Vagina (tissue), 2 donors: ENCODE data around the gene HELQ. TPM values are rescaled to one million over a fixed set of nuclear protein-coding genes. Genes with fewer than 3 reads are reported as not detected.
A peak's percentile ranks its signal among the peaks of the same experiment; 100 is the strongest.

ENCODE experiments used
- DNase-seq, 2 donors: peaks; one replicate each; pipeline ENCODE4 v3.0.0-alpha.2; 2017; ENCODE audit errors: extremely low spot score in 2 of 2
- H3K27ac ChIP-seq: fragments of 200-600 bp; sonication (generic); one replicate; pipeline ENCODE4 v1.5.1; 2019
- H3K27me3 ChIP-seq: fragments of 200-600 bp; sonication (generic); one replicate; pipeline ENCODE4 v1.5.1; 2019
- H3K36me3 ChIP-seq, 2 donors: fragments of 200-600 bp; sonication (generic); one replicate each; pipeline ENCODE4 v1.5.1; 2017 to 2019
- H3K4me1 ChIP-seq: fragments of 200-600 bp; sonication (generic); one replicate; pipeline ENCODE4 v1.5.1; 2019
- H3K4me3 ChIP-seq, 2 donors: fragments of 200-600 bp; sonication (generic); 1 replicate in 1 of 2; 2 replicates in 1 of 2; pipeline ENCODE4 v1.5.1; 2016 to 2019
- H3K9me3 ChIP-seq: fragments of 200-600 bp; sonication (generic); one replicate; pipeline ENCODE4 v1.5.1; 2019
- CTCF ChIP-seq, 3 experiments: fragments of 450-650 bp in 2 of 3; fragments of 200-600 bp in 1 of 3; sonication (generic) in 1 of 3; IDR thresholded peaks; one replicate each; pipeline ENCODE4 v1.5.1; 2017 to 2019; ENCODE audit warnings: antibody characterized with exemption in 3 of 3, mild to moderate bottlenecking in 2 of 3, moderate library complexity in 2 of 3
- POLR2A ChIP-seq, 2 donors: fragments of 450-650 bp; IDR thresholded peaks; one replicate each; pipeline ENCODE4 v1.6.1; 2017; ENCODE audit warnings: antibody characterized with exemption in 2 of 2, mild to moderate bottlenecking in 2 of 2, moderate library complexity in 2 of 2
- POLR2AphosphoS5 ChIP-seq, 2 donors: sonication (generic); formaldehyde crosslinking; IDR thresholded peaks; one replicate each; pipeline ENCODE4 v1.9.0; 2017; ENCODE audit warnings: antibody characterized with exemption in 2 of 2, mild to moderate bottlenecking in 2 of 2, low read depth in 1 of 2; ENCODE audit not compliant: insufficient read depth in 1 of 2
- intact Hi-C: fragments of 100-400 bp; cut with DNase I; formaldehyde crosslinking; loops from one replicate; pipeline ENCODE4 v1.15.1; 2023
- total RNA-seq: library from RNA; depleted of rRNA; stranded (reverse); fragments of >200 nt; gene quantifications from one replicate; pipeline ENCODE4 v1.2.3, GENCODE V29; 2016

The HELQ gene
- total RNA-seq, 1 donor from 2014 or later = 14.2 TPM

GRCh38 chr4:83387476-83388312, 67.9 kb downstream of the HELQ start:
- peak in 1 of 2 donors; percentile 34 for DNase-seq
- Histone ChIP-seq H3K36me3 (no peaks in the 10 kb centered on the region), H3K4me1 (no peaks in the 10 kb centered on the region), H3K27ac (no peak overlapping the region), H3K4me3 (no peak overlapping the region), H3K9me3 (no peaks in the 10 kb centered on the region), H3K27me3 (no peaks in the 10 kb centered on the region)
- intact Hi-C loops = no loop called here
- TF ChIP-seq POLR2A (IDR thresholded peaks at IDR 0.05) = no peak
- TF ChIP-seq CTCF (IDR thresholded peaks at IDR 0.05) = no peak
- no peak for TF ChIP-seq POLR2AphosphoS5 (IDR thresholded peaks at IDR 0.05; ENCODE audit: insufficient read depth in 1 of 2, low read depth in 1 of 2)

GRCh38 chr4:83387012-83387411, 68.6 kb downstream of the HELQ start:
- intact Hi-C loops = no loop called here
- no peaks in the 10 kb centered on the region for H3K4me1 ChIP-seq
- no peaks in the 10 kb centered on the region for H3K36me3 ChIP-seq
- H3K27me3 ChIP-seq = no peaks in the 10 kb centered on the region
- no peaks in the 10 kb centered on the region for H3K9me3 ChIP-seq
- DNase-seq = no peak
- TF ChIP-seq CTCF (IDR thresholded peaks at IDR 0.05) = no peak
- no peak for TF ChIP-seq POLR2AphosphoS5 (IDR thresholded peaks at IDR 0.05; ENCODE audit: insufficient read depth in 1 of 2, low read depth in 1 of 2)
- no peak for TF ChIP-seq POLR2A (IDR thresholded peaks at IDR 0.05)
- no peak overlapping the region for H3K27ac ChIP-seq
- H3K4me3 ChIP-seq = no peak overlapping the region

- Histone ChIP-seq H3K36me3 (no peaks in the 10 kb centered on the region), H3K27me3 (no peaks in the 10 kb centered on the region), H3K4me1 (no peaks in the 10 kb centered on the region), H3K9me3 (no peaks in the 10 kb centered on the region), H3K27ac (no peak overlapping the region), H3K4me3 (no peak overlapping the region)
- peak in 1 of 2 donors; percentile 2 for DNase-seq
- no peak for TF ChIP-seq CTCF (IDR thresholded peaks at IDR 0.05)
- no peak for TF ChIP-seq POLR2A (IDR thresholded peaks at IDR 0.05)
- no peak for TF ChIP-seq POLR2AphosphoS5 (IDR thresholded peaks at IDR 0.05; ENCODE audit: insufficient read depth in 1 of 2, low read depth in 1 of 2)
- intact Hi-C loops = no loop called here
Observed at GRCh38 chr4:83382850-83383249, 72.8 kb downstream of the HELQ start.

GRCh38 chr4:83381173-83381572, 74.5 kb downstream of the HELQ start:
- no peaks in the 10 kb centered on the region for H3K4me1 ChIP-seq
- H3K27me3 ChIP-seq = no peaks in the 10 kb centered on the region
- no peak overlapping the region for H3K27ac ChIP-seq
- intact Hi-C loops = no loop called here
- no peaks in the 10 kb centered on the region for H3K9me3 ChIP-seq
- no peaks in the 10 kb centered on the region for H3K36me3 ChIP-seq
- DNase-seq = peak in 1 of 2 donors; percentile 52
- no peak overlapping the region for H3K4me3 ChIP-seq
- TF ChIP-seq POLR2A (IDR thresholded peaks at IDR 0.05) (no peak), CTCF (IDR thresholded peaks at IDR 0.05) (no peak), POLR2AphosphoS5 (IDR thresholded peaks at IDR 0.05; ENCODE audit: insufficient read depth in 1 of 2, low read depth in 1 of 2) (no peak)

GRCh38 chr4:83378419-83378818, 77.2 kb downstream of the HELQ start:
- Histone ChIP-seq H3K36me3 (no peaks in the 10 kb centered on the region), H3K27me3 (no peaks in the 10 kb centered on the region), H3K4me1 (no peaks in the 10 kb centered on the region), H3K27ac (no peak overlapping the region), H3K9me3 (no peaks in the 10 kb centered on the region), H3K4me3 (no peak overlapping the region)
- TF ChIP-seq CTCF (IDR thresholded peaks at IDR 0.05) (no peak), POLR2A (IDR thresholded peaks at IDR 0.05) (no peak), POLR2AphosphoS5 (IDR thresholded peaks at IDR 0.05; ENCODE audit: insufficient read depth in 1 of 2, low read depth in 1 of 2) (no peak)
- intact Hi-C loops = no loop called here
- peak in 1 of 2 donors; percentile 37 for DNase-seq
